H1 (cell line): Measurements from ENCODE around the gene PRKAB1. TPM values are rescaled to one million over a fixed set of nuclear protein-coding genes. Genes with fewer than 3 reads are reported as not detected.

Experiments
- ATF2 ChIP-seq: IDR thresholded peaks from 2 replicates; pipeline ENCODE4 v1.6.1; 2012; ENCODE audit warnings: low read length, inconsistent platforms
- RFX5 ChIP-seq: IDR thresholded peaks from 2 replicates; pipeline ENCODE4 v1.6.1; 2011; ENCODE audit warnings: low read depth, low read length, improper control_type of control experiment, borderline replicate concordance
- USF2 ChIP-seq: IDR thresholded peaks from 2 replicates; pipeline ENCODE4 v1.6.1; 2011; ENCODE audit warnings: low read length, improper control_type of control experiment
- microRNA counts: library from miRNA; unstranded; fragments of <30 nt; microRNA quantifications from one replicate; lab custom pipeline; 2015
- microRNA-seq, 2 experiments: library from miRNA; unstranded; fragments of <30 nt; microRNA quantifications; one replicate each; pipeline versions ENCODE4 to v1.2.0, GENCODE V29; 2016 to 2020; ENCODE audit warnings: borderline microRNAs expressed in 2 of 2, borderline number of aligned reads in 2 of 2, borderline replicate concordance in 1 of 2
- polyA plus RNA-seq, 7 experiments: library from polyadenylated mRNA; depleted of rRNA in 3 of 7; stranded (reverse) in 5 of 7; unstranded in 2 of 7; fragments of >200 nt in 5 of 7; fragments of 200-250 nt in 2 of 7; gene quantifications; 1 replicate in 5 of 7; 2 replicates in 1 of 7; 4 replicates in 1 of 7; pipeline versions ENCODE4 v1.2.1 to v1.2.3, GENCODE V29; 2011 to 2013; ENCODE audit warnings: missing spikeins in 2 of 7, mixed read lengths in 2 of 7
- small RNA-seq: library from polyadenylated mRNA; stranded (forward); fragments of <200 nt; extraction: miRNeasy Mini kit (QIAGEN cat#:217004); gene quantifications from one replicate; pipeline ENCODE3, GENCODE V24; 2013; ENCODE audit not compliant: insufficient read depth
- total RNA-seq: library from RNA; stranded (reverse); fragmentation: NEBNext Ultra II Directional; extraction: Animal tissue kit (Norgen Biotek cat#: 25700); gene quantifications from 2 replicates; pipeline ENCODE4 v1.2.1, GENCODE V29; 2021

PRKAB1 gene
- total and polyA plus RNA-seq, 2 of the 8 experiments (the other 6 are each of a cell fraction or from before 2014, with no cell fraction given) = 24.0 to 32.1 TPM

- TF ChIP-seq ATF2 = no peak
- no peak for TF ChIP-seq RFX5
- TF ChIP-seq USF2 = no peak
Measured at GRCh38 chr12:119730381-119730780, 62.4 kb downstream of the PRKAB1 start (continued).

MicroRNAs within 50 kb of the gene (microRNA counts, 767-probe panel; counts per million panel counts)
- microRNA hsa-miR-1178 (lab: Ali Mortazavi, UCI) = 879 counts per million, percentile 95 among the panel's probes with 10 or more counts

Small RNA genes lying within 50 kb of the gene (microRNA-seq; reads per million reads assigned to microRNA genes)
- gene MIR1178 = 0 reads per million in 2 experiments

Small RNA genes lying within 50 kb of the gene (small RNA-seq; reads per million reads assigned to genes)
- gene RN7SKP197 = not detected

Other genes with a start within 250 kb of the PRKAB1 start
- 0.09 and 0.13 TPM in 2 replicates for gene TMEM233, start 74.4 kb upstream of the PRKAB1 start, total RNA-seq
- 0.09 TPM in 2 replicates for gene TMEM233, start 74.4 kb upstream of the PRKAB1 start, polyA plus RNA-seq (2011; rRNA removed)
- gene CIT, start 209.2 kb downstream of the PRKAB1 start, total RNA-seq = 50.1 and 60.9 TPM in 2 replicates
- gene CIT, start 209.2 kb downstream of the PRKAB1 start, polyA plus RNA-seq (2011; rRNA removed) = 17.1 and 29.1 TPM in 2 replicates